Stimulated activated CD4-positive, alpha-beta T cell treated with anti-CD3 and anti-CD28 coated beads, Interleukin-1b, Interleukin-23, amount 100 ng/mL, for 1 hour (primary cell): ENCODE results near the gene TBL1X.
"Not testable (repeated sequence)": the region's sequence is repeated elsewhere in the genome, so short reads cannot be mapped to it uniquely, and the experiment has no call there.

Source experiments
- DNase-seq, 2 donors: peaks; one replicate each; pipeline ENCODE4 v3.0.0-alpha.2; 2020; ENCODE audit warnings: low read depth in 2 of 2

Gene TBL1X

DNA sequence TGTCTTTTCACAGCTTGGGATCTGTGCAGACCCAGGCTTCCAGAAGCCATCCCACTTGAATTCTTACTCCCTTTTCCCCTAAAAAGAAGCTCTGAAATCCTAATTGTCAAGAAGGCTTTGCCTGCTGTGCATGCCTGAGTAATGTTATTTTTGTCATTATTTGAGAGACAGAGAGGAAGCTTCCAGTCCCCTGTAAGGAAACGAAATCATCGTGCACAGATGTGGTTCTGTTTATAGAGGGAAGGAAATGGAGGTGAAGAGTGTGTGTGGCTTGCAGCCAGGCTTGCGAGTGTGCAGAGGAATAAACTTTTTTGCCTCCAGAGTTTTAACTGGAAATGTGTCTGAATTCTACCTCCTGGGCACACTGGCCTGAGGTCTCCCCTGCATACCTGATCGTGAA lies 70.2 kb downstream of the TBL1X start:
- no peak for DNase-seq

GRCh38 chrX:9536156-9536555 lies 71.3 kb downstream of the TBL1X start:
- not testable (repeated sequence) for DNase-seq

DNA sequence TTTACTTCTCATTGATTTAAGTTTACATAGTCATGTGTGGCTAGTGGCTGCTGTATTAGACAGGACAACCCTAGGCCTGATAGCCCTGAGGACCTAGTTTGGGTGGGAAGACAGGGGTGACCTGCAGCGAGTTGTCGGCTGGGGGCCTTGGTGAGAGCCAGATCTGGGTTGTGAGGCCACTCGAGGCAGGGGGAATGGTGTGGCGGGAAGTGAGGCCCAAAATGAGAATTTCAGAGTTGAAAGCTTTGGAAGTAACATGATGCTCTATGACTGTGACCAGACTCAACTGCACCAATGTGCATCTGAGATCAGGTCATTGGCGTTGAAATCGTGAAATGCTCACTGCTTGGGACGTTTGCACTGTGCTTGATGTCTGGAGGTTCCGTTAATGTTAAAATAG lies 72.9 kb downstream of the TBL1X start:
- DNase-seq, result no peak

GRCh38 chrX:9538544-9539045 lies 73.7 kb downstream of the TBL1X start:
- DNase-seq, result no peak

DNA sequence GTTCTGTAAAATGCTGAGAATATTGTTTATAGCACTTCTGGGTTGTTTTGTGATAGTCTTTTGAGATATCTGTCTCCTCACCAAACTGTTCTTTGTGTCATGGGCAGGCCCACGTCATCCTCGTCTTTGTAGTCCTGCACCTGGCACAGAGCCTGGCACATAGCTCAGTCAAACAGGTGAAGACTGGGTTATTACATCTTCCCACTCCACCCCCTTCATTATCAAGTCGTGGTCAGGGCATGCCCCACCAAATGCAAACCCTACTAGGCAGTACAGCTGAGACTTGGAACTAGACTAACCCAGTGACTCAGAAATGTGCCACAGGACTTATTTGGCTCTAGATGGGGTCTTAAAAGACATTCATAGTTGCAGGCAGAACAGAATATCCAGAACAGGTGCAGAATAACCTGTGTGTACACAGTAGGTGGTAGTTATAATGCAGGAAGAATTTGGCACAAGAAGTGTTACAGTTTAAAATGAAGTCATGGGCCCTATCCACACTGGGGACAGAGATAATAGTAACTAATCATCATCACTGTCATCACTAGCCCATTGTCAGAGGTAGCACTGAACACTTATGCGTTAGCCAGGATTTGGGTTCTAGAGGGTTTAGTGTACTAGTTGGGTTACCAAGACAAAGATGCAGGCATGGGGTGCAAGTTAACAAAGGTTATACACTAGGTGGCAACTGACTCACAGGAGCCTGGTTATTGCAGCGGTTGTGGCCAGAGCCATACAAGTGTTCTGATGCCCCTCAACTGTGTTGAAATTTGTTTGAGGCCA lies 74.9 kb downstream of the TBL1X start:
- no peak for DNase-seq

- DNase-seq, result no peak
These were observed 77.4 kb downstream of the TBL1X start for GRCh38 chrX:9542106-9542760.

- DNase-seq, result no peak
These were observed 77.9 kb downstream of the TBL1X start for GRCh38 chrX:9542761-9543111.

GRCh38 chrX:9555354-9555753 lies 90.5 kb downstream of the TBL1X start:
- no peak for DNase-seq

DNA sequence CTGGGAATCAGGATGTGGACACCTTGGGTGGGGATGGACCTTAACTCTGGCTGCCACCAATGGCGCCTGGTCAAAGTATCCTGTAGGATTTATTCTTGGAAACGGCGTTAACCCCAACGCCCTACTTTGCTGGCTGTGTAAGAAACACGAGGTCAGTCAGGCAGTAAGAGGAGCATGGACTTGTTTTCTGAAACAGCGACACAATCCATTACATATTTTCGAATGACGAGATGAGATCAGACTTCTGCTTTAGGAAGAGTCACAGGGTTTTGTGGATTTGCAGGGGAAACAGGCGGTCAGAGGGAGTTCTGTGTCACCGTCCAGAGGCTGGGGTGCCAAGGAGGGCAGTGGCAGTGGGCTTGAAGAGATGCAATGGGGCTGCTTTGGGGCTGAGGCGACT lies 92.2 kb downstream of the TBL1X start:
- no peak for DNase-seq

- DNase-seq, result no peak
These were observed 92.7 kb downstream of the TBL1X start for GRCh38 chrX:9557521-9557920.

DNA sequence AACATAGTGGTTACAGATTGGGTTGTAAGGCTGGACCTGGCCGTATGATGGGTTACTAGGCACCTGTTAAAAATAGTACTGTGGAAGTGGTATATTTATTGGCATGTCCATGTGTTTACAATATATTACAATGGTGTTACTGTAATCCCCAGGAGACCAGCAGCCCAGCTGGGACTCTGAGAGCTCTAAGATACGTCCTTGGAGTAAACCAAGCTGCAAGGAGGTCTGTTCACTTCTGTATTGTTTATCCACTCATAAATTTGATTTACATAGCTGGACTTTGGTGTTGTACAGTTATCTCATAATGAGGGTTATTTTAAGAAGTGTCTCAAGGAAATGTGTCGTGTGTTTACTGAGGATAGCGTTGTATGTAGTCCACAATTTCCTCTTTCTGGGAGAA lies 93.8 kb downstream of the TBL1X start:
- DNase-seq, result no peak

DNA sequence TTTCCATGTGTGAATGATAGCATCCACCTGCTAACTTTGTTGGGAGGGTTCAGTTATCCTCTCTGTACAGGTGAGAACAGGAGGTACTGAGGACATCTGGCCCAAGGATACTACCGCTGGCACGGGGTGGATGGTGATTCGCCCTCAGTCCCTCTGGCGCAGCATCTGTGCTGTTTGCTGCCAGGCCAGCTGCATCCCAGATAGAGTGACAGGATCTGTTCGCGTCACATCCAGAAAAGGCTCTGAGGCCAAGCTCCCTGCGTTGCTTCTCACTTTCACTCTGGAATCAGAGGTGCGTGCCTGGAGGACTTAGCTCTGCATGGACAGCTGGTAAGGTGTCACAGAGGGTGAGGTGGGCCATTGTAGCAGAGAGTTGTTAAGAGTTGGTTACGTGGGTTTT lies 95.4 kb downstream of the TBL1X start:
- no peak for DNase-seq

- DNase-seq, result no peak
These were observed 96.3 kb downstream of the TBL1X start for GRCh38 chrX:9561199-9561598.

- no peak for DNase-seq
These were observed 98.0 kb downstream of the TBL1X start for GRCh38 chrX:9562851-9563250.

- no peak for DNase-seq
These were observed 101.3 kb downstream of the TBL1X start for GRCh38 chrX:9566150-9566621.

DNA sequence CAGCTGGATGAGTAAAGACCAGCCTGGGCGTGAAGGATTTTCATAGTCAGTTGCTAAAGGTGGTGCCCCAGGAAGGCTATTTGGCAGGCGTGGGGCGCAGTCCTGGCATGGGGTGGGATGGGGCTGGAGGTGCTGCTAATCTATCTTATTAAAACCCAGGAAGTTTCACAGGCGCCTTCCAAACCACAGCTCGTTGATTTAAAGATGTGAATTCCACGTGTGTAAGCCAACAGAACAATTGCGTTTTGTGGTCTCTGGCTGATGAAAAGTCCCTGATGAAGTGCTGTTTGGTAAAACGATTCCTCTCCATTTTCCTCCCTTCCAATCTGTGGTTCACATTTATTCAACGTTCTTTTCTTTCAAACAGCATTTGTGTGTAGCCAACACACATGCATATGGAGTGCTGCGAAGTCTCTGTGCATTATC lies 105.0 kb downstream of the TBL1X start:
- no peak for DNase-seq

GRCh38 chrX:9573282-9574106 lies 108.6 kb downstream of the TBL1X start:
- DNase-seq, result no peak

DNA sequence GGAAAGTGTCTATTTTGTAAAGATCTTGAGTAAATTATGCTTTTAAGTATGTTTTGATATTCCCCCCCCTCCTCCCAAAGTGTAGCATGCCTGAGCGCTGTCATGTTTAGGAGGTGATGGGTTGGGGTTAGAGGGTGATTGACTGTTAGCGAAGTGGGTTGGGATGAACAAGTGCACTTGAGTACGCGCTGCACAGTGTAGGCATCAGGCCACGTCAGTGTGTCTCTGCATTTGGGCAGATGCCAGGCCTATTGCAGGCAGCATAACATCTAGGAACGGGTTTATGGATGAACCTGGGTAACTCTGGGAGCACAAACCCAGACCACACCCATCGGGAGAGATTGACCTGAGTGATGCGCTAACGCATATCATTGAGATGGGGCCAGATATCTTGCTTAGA lies 111.2 kb downstream of the TBL1X start:
- no peak for DNase-seq

GRCh38 chrX:9577555-9577954 lies 112.7 kb downstream of the TBL1X start:
- no peak for DNase-seq

DNA sequence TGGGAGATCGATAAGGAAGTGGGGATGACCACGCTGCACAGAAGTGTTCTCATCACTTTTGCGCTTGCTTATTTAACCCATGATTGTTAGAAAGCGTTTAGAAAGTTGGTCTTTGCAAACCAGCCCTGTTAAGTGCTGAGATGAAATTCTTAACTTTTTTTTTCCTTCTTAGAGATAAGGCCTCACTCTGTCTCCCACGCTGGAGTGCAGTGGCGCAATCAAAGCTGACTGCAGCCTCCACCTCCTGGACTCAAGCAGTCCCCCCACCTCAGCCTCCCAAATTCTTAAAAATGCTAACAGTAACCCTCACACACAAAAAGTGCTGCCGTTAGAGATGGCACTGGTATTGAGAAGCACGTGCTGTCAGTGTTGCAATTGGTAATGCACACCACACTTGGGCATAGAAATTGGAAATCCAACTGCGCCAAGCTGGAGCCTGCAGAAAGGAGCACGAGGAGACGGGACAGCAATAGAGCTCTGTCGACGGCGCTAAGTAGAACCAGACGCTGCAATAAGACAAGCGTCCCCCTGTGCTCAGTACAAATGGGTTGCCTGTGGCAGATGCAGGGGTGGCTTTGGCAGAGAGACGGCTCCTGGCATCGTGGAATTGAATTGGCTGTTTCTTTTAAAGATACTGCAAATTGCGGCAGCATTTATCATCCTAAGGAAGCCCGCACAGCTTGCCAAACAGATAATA lies 113.4 kb downstream of the TBL1X start:
- DNase-seq, result no peak

- no peak for DNase-seq
These were observed 117.0 kb downstream of the TBL1X start for GRCh38 chrX:9581771-9582385.
